H1 (cell line): ENCODE measurements around the gene CFAP92. TPM values are rescaled to one million over a fixed set of nuclear protein-coding genes. Genes with fewer than 3 reads are reported as not detected.

Experiments used
- KDM4A ChIP-seq: IDR thresholded peaks from one replicate; pipeline ENCODE4 v1.7.1; 2012; ENCODE audit warnings: low read depth, mild to moderate bottlenecking, moderate library complexity, low read length, inconsistent platforms; ENCODE audit not compliant: severe bottlenecking
- USF2 ChIP-seq: IDR thresholded peaks from 2 replicates; pipeline ENCODE4 v1.6.1; 2011; ENCODE audit warnings: low read length, improper control_type of control experiment
- polyA plus RNA-seq, 7 experiments: library from polyadenylated mRNA; depleted of rRNA in 3 of 7; stranded (reverse) in 5 of 7; unstranded in 2 of 7; fragments of >200 nt in 5 of 7; fragments of 200-250 nt in 2 of 7; gene quantifications; 1 replicate in 5 of 7; 2 replicates in 1 of 7; 4 replicates in 1 of 7; pipeline versions ENCODE4 v1.2.1 to v1.2.3, GENCODE V29; 2011 to 2013; ENCODE audit warnings: missing spikeins in 2 of 7, mixed read lengths in 2 of 7
- total RNA-seq: library from RNA; stranded (reverse); fragmentation: NEBNext Ultra II Directional; extraction: Animal tissue kit (Norgen Biotek cat#: 25700); gene quantifications from 2 replicates; pipeline ENCODE4 v1.2.1, GENCODE V29; 2021

The CFAP92 gene
- total and polyA plus RNA-seq, 2 of the 8 experiments (the other 6 are each of a cell fraction or from before 2014, with no cell fraction given): 0.77 to 2.0 TPM

- no peak for TF ChIP-seq USF2
- TF ChIP-seq KDM4A: no peak
Observed at GRCh38 chr3:128884992-128885391, 108.9 kb downstream of the CFAP92 start (continued).
